GM12801 (cell line): ENCODE results near the gene LAMA3.

ENCODE experiments used
- CTCF ChIP-seq: IDR thresholded peaks from one replicate; pipeline ENCODE4 v1.5.1; 2011; ENCODE audit warnings: control low read depth; ENCODE audit not compliant: insufficient read length; ENCODE audit errors: extremely low read depth

Gene LAMA3

GRCh38 chr18:23956483-23956882, 267.2 kb downstream of the LAMA3 start:
- TF ChIP-seq CTCF, result no peak

GRCh38 chr18:23958036-23958435, 268.8 kb downstream of the LAMA3 start:
- TF ChIP-seq CTCF, result no peak

DNA sequence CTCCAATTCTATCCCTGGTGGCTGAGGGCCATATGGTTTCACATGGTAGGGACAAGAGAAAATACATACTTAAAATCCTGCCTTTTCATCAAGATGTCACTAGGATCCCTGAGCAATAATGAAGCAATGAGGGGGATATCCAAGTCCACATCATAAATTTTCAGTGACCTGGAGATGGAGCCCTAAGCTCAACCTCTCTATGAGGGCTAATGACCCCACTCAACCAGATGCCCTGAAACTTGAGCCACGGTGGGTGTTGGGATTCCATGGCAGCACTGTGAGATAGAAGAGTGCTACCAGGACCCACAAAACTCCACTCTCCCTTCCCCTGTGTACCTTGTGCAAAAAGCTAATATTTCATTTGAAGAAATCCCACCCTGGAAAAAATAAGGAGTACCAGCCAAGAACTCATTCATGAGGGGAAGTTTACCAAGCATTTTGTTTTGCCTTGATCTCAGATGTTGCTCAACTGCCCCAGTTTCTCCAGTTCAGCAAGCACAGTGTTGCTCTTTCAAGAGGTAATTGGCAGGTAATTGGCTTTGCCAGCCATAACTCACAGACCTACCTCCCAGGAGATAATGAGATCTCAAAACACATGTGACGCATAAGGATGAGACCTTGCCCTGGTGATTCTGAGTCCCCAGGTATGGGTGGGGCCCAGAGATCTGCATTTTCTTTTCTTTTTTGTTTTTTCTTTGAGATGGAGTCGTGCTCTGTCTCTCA, 274.4 kb downstream of the LAMA3 start:
- no peak for TF ChIP-seq CTCF

DNA sequence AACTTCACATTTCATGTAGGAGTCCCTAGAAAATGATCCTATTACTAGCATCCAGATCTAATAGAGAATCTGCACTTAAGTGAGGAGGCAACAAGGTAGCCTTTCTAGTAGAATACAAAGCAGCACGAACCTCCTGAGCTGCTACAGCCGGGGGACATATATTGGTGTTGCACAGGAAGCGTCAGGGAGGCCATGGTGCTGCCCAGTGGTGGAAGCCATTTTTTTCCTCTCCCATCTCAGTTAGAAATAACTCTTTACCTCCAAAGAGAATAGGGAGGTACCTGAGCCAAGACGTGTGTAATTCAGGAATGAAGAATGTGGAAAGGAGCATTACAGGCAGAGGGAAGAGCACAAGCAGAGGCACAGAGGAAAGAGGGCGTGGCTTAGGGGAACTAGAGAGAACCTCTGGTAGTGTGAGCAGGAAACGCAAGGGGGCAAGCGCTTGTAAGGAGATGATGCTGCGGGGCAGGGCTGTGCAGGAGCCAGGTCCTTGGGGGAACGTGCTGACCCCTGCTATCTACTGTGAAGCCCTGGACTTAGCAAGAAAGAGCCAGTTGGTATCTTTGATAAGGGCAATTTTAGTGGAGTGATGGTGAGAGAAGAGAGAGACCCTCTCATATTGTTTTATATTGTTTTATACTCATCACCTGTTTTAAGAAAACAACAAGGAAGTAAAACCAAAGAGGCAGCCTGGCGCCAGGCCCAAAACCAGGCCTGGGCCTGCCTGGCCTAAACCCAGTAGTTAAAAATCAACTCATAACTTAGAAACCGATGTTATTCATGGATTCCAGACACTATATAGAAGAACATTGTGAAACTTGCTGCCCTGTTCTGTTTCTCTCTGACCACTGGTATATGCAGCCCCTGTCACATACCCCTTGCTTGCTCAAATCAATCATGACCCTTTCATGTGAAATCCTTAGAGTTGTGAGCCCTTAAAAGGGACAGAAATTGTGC, 275.3 kb downstream of the LAMA3 start:
- TF ChIP-seq CTCF, result no peak

DNA sequence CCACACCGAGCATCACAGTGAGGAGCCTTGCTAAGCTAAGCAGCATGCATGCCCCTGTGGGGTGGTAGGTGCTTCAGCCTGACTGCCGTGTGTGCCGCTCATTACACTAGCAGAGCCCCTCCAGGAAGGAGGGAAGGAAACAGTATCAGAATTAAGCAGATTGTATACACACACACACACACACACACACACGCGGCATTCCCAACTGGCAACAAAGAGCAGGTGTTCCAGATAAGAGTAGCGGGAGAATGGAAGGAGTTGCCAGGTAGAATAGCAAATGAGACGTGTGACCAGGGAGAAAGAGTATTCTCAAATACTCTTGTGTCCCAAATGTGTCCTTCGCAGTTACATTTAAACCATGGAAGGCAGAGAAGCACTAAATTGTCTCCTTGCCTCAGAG, 277.7 kb downstream of the LAMA3 start:
- no peak for TF ChIP-seq CTCF

- TF ChIP-seq CTCF, result no peak
Observed at GRCh38 chr18:23967321-23968089, 278.3 kb downstream of the LAMA3 start.
